ENCODE measurements around the gene STN1. TPM values are rescaled to one million over a fixed set of nuclear protein-coding genes. Genes with fewer than 3 reads are reported as not detected.

Gene STN1
- total and polyA plus RNA-seq, 4 experiments from 2014 or later: 30.4 to 111 (median 71.2) TPM

- H3K4me3 Mint-ChIP-seq: no peak overlapping the region
- peaks cover 0 to 4% (median 0%) of the 10 kb centered on the region in 8 donors for H3K9me3 Mint-ChIP-seq
- peaks cover 5 to 12% (median 9%) of the 10 kb centered on the region in 4 donors for H3K4me1 Mint-ChIP-seq
- Histone ChIP-seq H3K4me1 (ENCODE audit: insufficient read depth, low read length) (peaks cover 8% of the 10 kb centered on the region), H3K27me3 (ENCODE audit: insufficient read depth, low read length) (no peaks in the 10 kb centered on the region), H3K27ac (ENCODE audit: low read depth, low read length) (no peak overlapping the region), H3K36me3 (ENCODE audit: insufficient read depth, low read length) (no peaks in the 10 kb centered on the region), H3K4me3 (ENCODE audit: low read length in 2 of 2) (no peak overlapping the region), H3K9me3 (ENCODE audit: control insufficient read depth in 1 of 2, low read length in 2 of 2) (no peaks in the 10 kb centered on the region)
- ChIA-PET POLR2A (ENCODE audit: partially characterized antibody) (no interaction called here), CTCF (ENCODE audit: partially characterized antibody) (interaction anchor here (0.7 to 1.6 kb wide), 2 partner anchors 12 to 21 kb away, joined by 3 to 4 read pairs; no protein-coding TSS in a partner anchor)
- no peak overlapping the region for H3K27ac Mint-ChIP-seq
- intact Hi-C loops (cut with micrococcal nuclease): no loop called here
- no peak for DNase-seq
- peaks cover 0 to 4% of the 10 kb centered on the region in 2 donors for H3K27me3 Mint-ChIP-seq
- no peaks in the 10 kb centered on the region for H3K36me3 Mint-ChIP-seq
Measured at GRCh38 chr10:103951942-103952341, 34.0 kb upstream of the STN1 start.

GRCh38 chr10:103951183-103951582 is 33.2 kb upstream of the STN1 start:
- H3K4me1 Mint-ChIP-seq: peaks cover 5 to 15% (median 9%) of the 10 kb centered on the region in 4 donors

GRCh38 chr10:103949728-103950127 is 31.7 kb upstream of the STN1 start:
- no peak for DNase-seq
- peaks cover 5 to 15% (median 9%) of the 10 kb centered on the region in 4 donors for H3K4me1 Mint-ChIP-seq
- peaks cover 0 to 3% (median 0%) of the 10 kb centered on the region in 8 donors for H3K9me3 Mint-ChIP-seq
- CTCF ChIA-PET (ENCODE audit: partially characterized antibody): no interaction called here
- H3K27ac ChIP-seq (ENCODE audit: low read depth, low read length): no peak overlapping the region
- H3K36me3 Mint-ChIP-seq: no peaks in the 10 kb centered on the region
- no peaks in the 10 kb centered on the region for H3K27me3 ChIP-seq (ENCODE audit: insufficient read depth, low read length)
- intact Hi-C loops (cut with micrococcal nuclease): no loop called here
- H3K27me3 Mint-ChIP-seq: no peaks in the 10 kb centered on the region
- no peak overlapping the region for H3K4me3 ChIP-seq (ENCODE audit: low read length in 2 of 2)
- H3K4me3 Mint-ChIP-seq: no peak overlapping the region
- no peak overlapping the region for H3K27ac Mint-ChIP-seq
- POLR2A ChIA-PET (ENCODE audit: partially characterized antibody): no interaction called here
- H3K36me3 ChIP-seq (ENCODE audit: insufficient read depth, low read length): no peaks in the 10 kb centered on the region
- H3K9me3 ChIP-seq (ENCODE audit: control insufficient read depth in 1 of 2, low read length in 2 of 2): no peaks in the 10 kb centered on the region
- H3K4me1 ChIP-seq (ENCODE audit: insufficient read depth, low read length): peaks cover 8% of the 10 kb centered on the region

More at GRCh38 chr10:103951183-103951582, 33.2 kb upstream of the STN1 start:
- Histone ChIP-seq H3K4me1 (ENCODE audit: insufficient read depth, low read length) (peaks cover 8% of the 10 kb centered on the region), H3K27me3 (ENCODE audit: insufficient read depth, low read length) (no peaks in the 10 kb centered on the region), H3K4me3 (ENCODE audit: low read length in 2 of 2) (no peak overlapping the region), H3K9me3 (ENCODE audit: control insufficient read depth in 1 of 2, low read length in 2 of 2) (no peaks in the 10 kb centered on the region), H3K36me3 (ENCODE audit: insufficient read depth, low read length) (no peaks in the 10 kb centered on the region), H3K27ac (ENCODE audit: low read depth, low read length) (no peak overlapping the region)
- POLR2A ChIA-PET (ENCODE audit: partially characterized antibody): no interaction called here
- no peak overlapping the region for H3K27ac Mint-ChIP-seq
- no peaks in the 10 kb centered on the region for H3K36me3 Mint-ChIP-seq
- intact Hi-C loops (cut with micrococcal nuclease): no loop called here
- peaks cover 0 to 2% of the 10 kb centered on the region in 2 donors for H3K27me3 Mint-ChIP-seq
- CTCF ChIA-PET (ENCODE audit: partially characterized antibody): interaction anchor here (0.7 to 1.6 kb wide), 2 partner anchors 13 to 20 kb away, joined by 3 to 4 read pairs; no protein-coding TSS in a partner anchor
- H3K4me3 Mint-ChIP-seq: no peak overlapping the region
- DNase-seq: no peak
- peaks cover 0 to 4% (median 0%) of the 10 kb centered on the region in 8 donors for H3K9me3 Mint-ChIP-seq

GRCh38 chr10:103947799-103948516 is 30.0 kb upstream of the STN1 start:
- ChIA-PET POLR2A (ENCODE audit: partially characterized antibody) (no interaction called here), CTCF (ENCODE audit: partially characterized antibody) (no interaction called here)
- Histone ChIP-seq H3K9me3 (ENCODE audit: control insufficient read depth in 1 of 2, low read length in 2 of 2) (no peaks in the 10 kb centered on the region), H3K27ac (ENCODE audit: low read depth, low read length) (no peak overlapping the region), H3K4me1 (ENCODE audit: insufficient read depth, low read length) (peaks cover 8% of the 10 kb centered on the region), H3K27me3 (ENCODE audit: insufficient read depth, low read length) (no peaks in the 10 kb centered on the region), H3K36me3 (ENCODE audit: insufficient read depth, low read length) (no peaks in the 10 kb centered on the region), H3K4me3 (ENCODE audit: low read length in 2 of 2) (no peak overlapping the region)
- intact Hi-C loops (cut with micrococcal nuclease): no loop called here
- H3K4me3 Mint-ChIP-seq: peak overlapping the region in 5 of 8 donors; percentile 5 to 57 (median 28)
- H3K4me1 Mint-ChIP-seq: peaks cover 5 to 15% (median 9%) of the 10 kb centered on the region in 4 donors
- H3K27me3 Mint-ChIP-seq: peaks cover 0 to 2% of the 10 kb centered on the region in 2 donors
- H3K27ac Mint-ChIP-seq: peak overlapping the region in 3 of 7 donors; percentile 50 to 82 (median 58)
- H3K36me3 Mint-ChIP-seq: no peaks in the 10 kb centered on the region
- no peaks in the 10 kb centered on the region for H3K9me3 Mint-ChIP-seq
- DNase-seq: no peak

- Mint-ChIP-seq H3K9me3 (no peaks in the 10 kb centered on the region), H3K27ac (no peak overlapping the region), H3K36me3 (no peaks in the 10 kb centered on the region), H3K4me1 (peaks cover 3 to 12% (median 6%) of the 10 kb centered on the region in 4 donors), H3K4me3 (no peak overlapping the region), H3K27me3 (peaks cover 0 to 2% of the 10 kb centered on the region in 2 donors)
- CTCF ChIA-PET (ENCODE audit: partially characterized antibody): interaction anchor here (0.6 kb wide), 1 partner anchor 59 kb away, joined by 3 read pairs; no protein-coding TSS in a partner anchor
- no peak overlapping the region for H3K27ac ChIP-seq (ENCODE audit: low read depth, low read length)
- intact Hi-C loops (cut with micrococcal nuclease): no loop called here
- H3K36me3 ChIP-seq (ENCODE audit: insufficient read depth, low read length): no peaks in the 10 kb centered on the region
- no peak overlapping the region for H3K4me3 ChIP-seq (ENCODE audit: low read length in 2 of 2)
- POLR2A ChIA-PET (ENCODE audit: partially characterized antibody): no interaction called here
- H3K9me3 ChIP-seq (ENCODE audit: control insufficient read depth in 1 of 2, low read length in 2 of 2): no peaks in the 10 kb centered on the region
- no peaks in the 10 kb centered on the region for H3K27me3 ChIP-seq (ENCODE audit: insufficient read depth, low read length)
- DNase-seq: no peak
- peaks cover 4% of the 10 kb centered on the region for H3K4me1 ChIP-seq (ENCODE audit: insufficient read depth, low read length)
Measured at GRCh38 chr10:103942866-103943265, 24.9 kb upstream of the STN1 start.

GRCh38 chr10:103941801-103942200 is 23.8 kb upstream of the STN1 start:
- Mint-ChIP-seq H3K36me3 (no peaks in the 10 kb centered on the region), H3K4me1 (peaks cover 0 to 1% (median 0%) of the 10 kb centered on the region in 4 donors), H3K27me3 (peaks cover 0 to 2% of the 10 kb centered on the region in 2 donors), H3K9me3 (no peaks in the 10 kb centered on the region), H3K27ac (no peak overlapping the region), H3K4me3 (no peak overlapping the region)
- Histone ChIP-seq H3K9me3 (ENCODE audit: control insufficient read depth in 1 of 2, low read length in 2 of 2) (no peaks in the 10 kb centered on the region), H3K4me1 (ENCODE audit: insufficient read depth, low read length) (no peaks in the 10 kb centered on the region), H3K36me3 (ENCODE audit: insufficient read depth, low read length) (no peaks in the 10 kb centered on the region), H3K27me3 (ENCODE audit: insufficient read depth, low read length) (no peaks in the 10 kb centered on the region), H3K27ac (ENCODE audit: low read depth, low read length) (no peak overlapping the region), H3K4me3 (ENCODE audit: low read length in 2 of 2) (no peak overlapping the region)
- intact Hi-C loops (cut with micrococcal nuclease): no loop called here
- ChIA-PET CTCF (ENCODE audit: partially characterized antibody) (interaction anchor here (0.8 to 1.1 kb wide), 2 partner anchors 23 to 54 kb away, joined by 3 to 4 read pairs; no protein-coding TSS in a partner anchor), POLR2A (ENCODE audit: partially characterized antibody) (no interaction called here)
- no peak for DNase-seq

GRCh38 chr10:103939522-103939921 is 21.5 kb upstream of the STN1 start:
- Histone ChIP-seq H3K27ac (ENCODE audit: low read depth, low read length) (no peak overlapping the region), H3K4me1 (ENCODE audit: insufficient read depth, low read length) (no peaks in the 10 kb centered on the region), H3K9me3 (ENCODE audit: control insufficient read depth in 1 of 2, low read length in 2 of 2) (no peaks in the 10 kb centered on the region), H3K4me3 (ENCODE audit: low read length in 2 of 2) (no peak overlapping the region), H3K36me3 (ENCODE audit: insufficient read depth, low read length) (no peaks in the 10 kb centered on the region), H3K27me3 (ENCODE audit: insufficient read depth, low read length) (no peaks in the 10 kb centered on the region)
- Mint-ChIP-seq H3K27ac (no peak overlapping the region), H3K4me1 (no peaks in the 10 kb centered on the region), H3K9me3 (no peaks in the 10 kb centered on the region), H3K36me3 (no peaks in the 10 kb centered on the region), H3K4me3 (no peak overlapping the region), H3K27me3 (peaks cover 0 to 2% of the 10 kb centered on the region in 2 donors)
- intact Hi-C loops (cut with micrococcal nuclease): no loop called here
- ChIA-PET CTCF (ENCODE audit: partially characterized antibody) (no interaction called here), POLR2A (ENCODE audit: partially characterized antibody) (no interaction called here)
- no peak for DNase-seq

Data from CD4-positive, alpha-beta memory T cell (primary cell).